ENCODE data around the gene ACSL3. TPM values are rescaled to one million over a fixed set of nuclear protein-coding genes. Genes with fewer than 3 reads are reported as not detected.
A peak's percentile ranks its signal among the peaks of the same experiment; 100 is the strongest.
"Not testable (repeated sequence)": the region's sequence is repeated elsewhere in the genome, so short reads cannot be mapped to it uniquely, and the experiment has no call there.

Gene ACSL3
- polyA plus RNA-seq (2013, experiment 1 of 2; ENCODE audit: insufficient read length), result 51.0 TPM
- polyA plus RNA-seq (2013, experiment 2 of 2; ENCODE audit: insufficient read length), result 55.2 TPM

DNA sequence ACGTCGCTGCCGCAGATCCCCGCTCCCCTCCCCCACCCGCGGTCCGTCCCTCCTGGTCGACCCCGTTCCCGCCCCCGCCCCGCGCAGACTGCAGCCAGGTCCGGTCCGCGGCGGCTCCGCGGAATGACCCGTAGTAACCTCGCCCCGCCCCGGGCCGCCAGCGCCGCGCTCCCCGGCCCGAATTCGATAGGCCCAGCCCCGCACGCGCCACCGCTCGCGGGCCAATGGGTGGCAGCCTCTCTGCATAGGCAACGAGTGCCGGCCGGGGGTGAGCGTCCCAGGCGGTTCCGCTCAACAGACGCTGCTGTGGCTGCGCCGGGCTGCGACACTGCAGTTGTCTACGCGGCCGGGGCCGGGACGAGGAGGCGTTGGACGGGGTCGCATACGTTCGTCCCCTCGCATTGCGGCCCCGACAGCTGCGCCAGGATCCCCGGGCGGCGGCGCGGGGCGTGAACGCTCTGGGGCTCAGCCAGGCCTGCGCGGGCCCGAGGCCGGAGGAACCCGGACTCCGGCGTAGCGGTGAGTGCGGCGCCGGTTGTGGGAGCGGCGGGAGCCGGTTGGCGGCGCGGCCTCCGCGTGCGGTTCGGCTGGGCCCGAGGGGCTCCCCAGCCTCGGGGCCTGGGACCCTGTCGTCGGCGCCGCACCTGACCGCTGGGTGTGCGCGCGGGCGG lies at the start of gene ACSL3:
ACSL3 (plus strand) TSS at position 297 of the 671 bp plus-strand sequence. CDS start 47,737 bp downstream, outside the sequence.
- peak; percentile 94 for DNase-seq

- no peak for DNase-seq
These were observed 49.0 kb upstream of the ACSL3 start for GRCh38 chr2:222811828-222812227.

GRCh38 chr2:222813177-222813843 lies 47.5 kb upstream of the ACSL3 start:
- no peak for DNase-seq

- no peak for DNase-seq
These were observed 41.0 kb upstream of the ACSL3 start for GRCh38 chr2:222819722-222820333.

- no peak for DNase-seq
These were observed 37.5 kb upstream of the ACSL3 start for GRCh38 chr2:222823183-222823930.

GRCh38 chr2:222825031-222825430 lies 35.8 kb upstream of the ACSL3 start:
- no peak for DNase-seq

GRCh38 chr2:222827417-222827816 lies 33.4 kb upstream of the ACSL3 start:
- DNase-seq, result no peak

- no peak for DNase-seq
These were observed 32.3 kb upstream of the ACSL3 start for GRCh38 chr2:222828572-222828971.

GRCh38 chr2:222830164-222830563 lies 30.7 kb upstream of the ACSL3 start:
- no peak for DNase-seq

DNA sequence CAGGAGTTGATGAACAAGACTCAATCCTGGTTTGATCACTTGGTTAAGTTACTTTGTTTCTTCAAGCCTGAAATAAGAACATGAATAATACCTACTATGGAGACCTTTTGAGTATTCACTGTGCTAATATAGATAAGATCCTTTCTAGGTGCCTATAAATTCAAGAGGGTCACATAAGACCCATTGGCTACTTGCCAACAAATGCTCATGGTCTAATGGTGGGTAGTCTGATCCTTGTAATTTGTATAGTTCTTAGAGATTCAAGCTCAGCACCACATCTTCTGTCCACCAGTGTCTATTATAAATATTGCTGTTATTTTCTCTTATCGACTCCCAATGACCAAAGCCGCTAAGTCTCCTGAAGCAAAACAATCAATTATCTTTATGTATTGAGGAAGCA lies 27.4 kb upstream of the ACSL3 start:
- no peak for DNase-seq

- DNase-seq, result no peak
These were observed 25.6 kb upstream of the ACSL3 start for GRCh38 chr2:222835143-222835822.

DNA sequence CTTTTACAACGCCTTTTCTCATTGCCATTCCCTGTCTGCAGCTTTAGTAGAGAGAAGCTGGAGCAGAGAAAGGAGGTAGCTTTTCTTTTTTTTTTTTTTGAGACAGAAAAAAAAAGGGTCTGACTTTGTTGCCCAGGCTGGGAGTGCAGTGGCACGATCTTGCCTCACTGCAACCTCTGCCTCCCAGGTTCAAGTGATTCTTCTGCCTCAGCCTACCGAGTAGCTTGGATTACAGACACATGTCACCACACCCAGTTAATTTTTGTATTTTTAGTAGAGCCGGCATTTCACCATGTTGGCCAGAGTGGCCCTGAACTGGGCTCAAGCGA lies 25.0 kb upstream of the ACSL3 start:
- no peak for DNase-seq

GRCh38 chr2:222837643-222838056 lies 23.2 kb upstream of the ACSL3 start:
- no peak for DNase-seq

DNA sequence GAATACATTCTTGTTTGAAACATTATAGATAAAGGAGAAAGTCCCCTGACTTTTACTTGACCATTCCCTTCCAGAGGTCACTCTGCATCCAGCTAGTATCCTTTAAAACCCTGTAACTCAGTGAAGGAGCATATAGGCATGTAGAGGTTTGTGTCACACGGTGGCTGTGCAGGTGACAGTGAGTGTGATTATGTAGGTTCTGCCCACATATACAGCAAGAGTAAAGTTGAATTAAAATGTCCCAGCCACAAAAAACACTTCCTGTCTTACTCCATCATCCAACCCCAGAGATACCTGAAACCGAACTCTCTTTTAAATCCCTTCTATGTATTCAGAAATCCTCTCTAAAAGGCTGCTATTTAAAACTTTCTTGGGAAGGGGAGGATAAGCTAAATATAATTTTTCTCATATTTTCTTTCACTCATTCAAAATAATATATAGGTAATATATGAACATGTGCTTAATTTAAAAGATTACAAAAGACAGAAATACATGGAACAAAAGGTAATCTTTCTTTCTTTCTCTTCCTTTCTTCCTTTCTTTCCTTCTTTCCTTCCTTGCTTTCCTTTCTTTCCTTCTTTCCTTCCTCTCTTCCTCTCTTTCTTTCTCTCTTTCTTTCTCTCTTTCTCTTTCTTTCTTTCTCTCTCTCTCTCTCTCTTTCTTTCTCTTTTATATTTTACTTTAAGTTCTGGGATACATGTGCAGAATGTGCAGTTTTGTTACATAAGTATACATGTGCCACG lies 20.6 kb upstream of the ACSL3 start:
- no peak for DNase-seq

GRCh38 chr2:222842491-222843174 lies 18.2 kb upstream of the ACSL3 start:
- no peak for DNase-seq

DNA sequence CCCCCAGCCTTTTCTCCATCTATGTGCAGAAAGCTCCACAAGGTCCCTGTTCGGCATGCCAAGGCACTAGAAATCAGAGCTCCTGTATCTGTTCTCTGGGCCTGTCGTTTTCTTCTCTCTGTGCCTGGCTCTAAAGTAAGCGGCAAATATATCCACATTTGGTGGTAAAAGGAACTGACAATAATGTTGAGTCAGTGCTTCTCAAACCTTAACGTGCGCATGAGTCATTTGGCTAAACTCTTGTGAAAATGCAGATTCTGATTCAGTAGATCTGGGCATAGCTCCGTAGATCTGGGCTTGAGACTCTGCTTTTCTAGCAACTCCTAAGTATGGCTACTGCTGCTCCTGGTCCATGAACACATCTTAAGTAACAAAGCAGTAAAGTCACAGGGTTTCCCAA lies 16.5 kb upstream of the ACSL3 start:
- DNase-seq, result peak; percentile 67

DNA sequence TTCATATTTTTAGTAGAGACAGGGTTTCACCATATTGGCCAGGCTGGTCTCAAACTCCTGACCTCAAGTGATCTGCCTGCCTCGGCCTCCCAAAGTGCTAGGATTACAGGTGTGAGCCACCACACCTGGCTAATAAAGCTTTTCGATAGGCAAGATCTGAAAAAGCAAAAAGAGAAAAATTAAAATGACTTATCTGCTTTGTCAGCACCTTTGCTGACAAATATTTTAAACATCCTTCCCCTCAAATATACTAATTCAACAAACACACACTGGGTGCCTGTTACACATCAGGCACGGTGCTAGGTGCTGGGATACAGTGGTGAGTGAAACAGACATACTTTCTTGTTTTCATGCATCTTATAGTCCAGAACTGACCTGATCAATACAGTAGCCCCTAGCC lies 15.5 kb upstream of the ACSL3 start:
- DNase-seq, result not testable (repeated sequence)

- DNase-seq, result no peak
These were observed 14.8 kb upstream of the ACSL3 start for GRCh38 chr2:222846003-222846402.

DNA sequence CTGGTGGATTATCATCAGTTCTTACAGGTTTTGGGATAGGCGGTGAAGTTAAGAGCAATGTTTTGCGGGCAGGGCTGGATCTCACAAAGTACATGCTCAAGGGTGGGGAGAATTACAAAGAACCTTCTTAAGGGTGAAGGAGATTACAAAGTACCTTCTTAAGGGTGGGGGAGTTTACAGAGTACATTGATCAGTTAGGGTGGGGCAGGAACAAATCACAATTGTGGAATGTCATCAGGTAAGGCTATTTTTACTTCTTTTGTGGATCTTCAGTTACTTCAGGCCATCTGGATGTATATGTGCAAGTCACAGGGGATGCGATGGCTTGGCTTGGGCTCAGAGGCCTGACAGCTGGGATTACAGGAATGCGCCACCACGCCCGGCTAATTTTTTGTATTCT lies 12.8 kb upstream of the ACSL3 start:
- not testable (repeated sequence) for DNase-seq

DNA sequence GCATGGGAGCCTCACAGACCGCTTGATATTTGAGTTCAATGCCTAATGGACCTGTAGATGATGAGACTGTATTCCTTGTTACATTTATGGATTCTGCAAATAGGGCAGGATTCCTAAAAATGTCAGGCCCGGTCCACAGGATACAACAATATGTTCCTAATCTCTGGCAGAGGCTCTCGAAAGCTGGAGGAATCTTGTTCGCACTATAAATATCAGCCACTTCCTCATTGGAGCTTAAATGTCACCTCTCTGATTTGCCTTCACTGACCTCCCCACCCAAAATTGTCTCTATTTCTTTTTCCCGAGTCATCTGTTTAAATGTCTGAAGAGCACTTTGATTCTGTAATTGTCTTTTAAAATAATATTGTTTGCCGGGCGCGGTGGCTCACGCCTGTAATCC lies 12.0 kb upstream of the ACSL3 start:
- DNase-seq, result no peak

GRCh38 chr2:222851956-222852617 lies 8.7 kb upstream of the ACSL3 start:
- DNase-seq, result peak; percentile 24
